Stimulated activated CD4-positive, alpha-beta T cell treated with anti-CD3 and anti-CD28 coated beads, Interleukin-12 subunit alpha, Interleukin-12 subunit beta, amount 100 ng/mL, for 24 hours (primary cell): Measurements from ENCODE around the gene MKRN1.
"Not testable (repeated sequence)": the region's sequence is repeated elsewhere in the genome, so short reads cannot be mapped to it uniquely, and the experiment has no call there.

ENCODE experiments used
- DNase-seq, 2 experiments: peaks; one replicate each; pipeline ENCODE4 v3.0.0-alpha.2; 2020; ENCODE audit warnings: low read depth in 2 of 2

MKRN1 gene

GRCh38 chr7:140479062-140479738, at the start of gene MKRN1:
Gene MKRN1 (minus strand): TSS chr7:140479505. CDS start chr7:140479344, 161 bp downstream.
- peak; percentile 79 to 92 for DNase-seq

- no peak for DNase-seq
Observed at GRCh38 chr7:140526787-140527664, 47.7 kb upstream of the MKRN1 start.

- DNase-seq, result no peak
Observed at GRCh38 chr7:140526214-140526613, 46.9 kb upstream of the MKRN1 start.

- DNase-seq, result peak; percentile 1 to 23
Observed at GRCh38 chr7:140525743-140526142, 46.4 kb upstream of the MKRN1 start.

- no peak for DNase-seq
Observed at GRCh38 chr7:140521421-140521820, 42.1 kb upstream of the MKRN1 start.

GRCh38 chr7:140519007-140519399, 39.7 kb upstream of the MKRN1 start:
- DNase-seq, result no peak

GRCh38 chr7:140518370-140519006, 39.2 kb upstream of the MKRN1 start:
- DNase-seq, result no peak

GRCh38 chr7:140517546-140518369, 38.5 kb upstream of the MKRN1 start:
- DNase-seq, result peak; percentile 43 to 77

- no peak for DNase-seq
Observed at GRCh38 chr7:140512317-140513000, 33.2 kb upstream of the MKRN1 start.

GRCh38 chr7:140509789-140510188, 30.5 kb upstream of the MKRN1 start:
- no peak for DNase-seq

GRCh38 chr7:140507556-140507955, 28.3 kb upstream of the MKRN1 start:
- not testable (repeated sequence) for DNase-seq

GRCh38 chr7:140506788-140507464, 27.6 kb upstream of the MKRN1 start:
- no peak for DNase-seq

- DNase-seq, result no peak
Observed at GRCh38 chr7:140501966-140502365, 22.7 kb upstream of the MKRN1 start.

GRCh38 chr7:140497807-140498206, 18.5 kb upstream of the MKRN1 start:
- not testable (repeated sequence) for DNase-seq

- DNase-seq, result no peak
Observed at GRCh38 chr7:140497241-140497769, 18.0 kb upstream of the MKRN1 start.

- no peak for DNase-seq
Observed at GRCh38 chr7:140495514-140496097, 16.3 kb upstream of the MKRN1 start.

GRCh38 chr7:140494867-140495266, 15.6 kb upstream of the MKRN1 start:
- no peak for DNase-seq

GRCh38 chr7:140489026-140489359, 9.7 kb upstream of the MKRN1 start:
- DNase-seq, result no peak

GRCh38 chr7:140485500-140486265, 6.4 kb upstream of the MKRN1 start:
- no peak for DNase-seq
